ENCODE data around the gene MFSD11. TPM values are rescaled to one million over a fixed set of nuclear protein-coding genes. Genes with fewer than 3 reads are reported as not detected.
A peak's percentile ranks its signal among the peaks of the same experiment; 100 is the strongest.
"Not testable (repeated sequence)": the region's sequence is repeated elsewhere in the genome, so short reads cannot be mapped to it uniquely, and the experiment has no call there.

The MFSD11 gene
- total RNA-seq, 1 donor, result 40.5 TPM

DNA sequence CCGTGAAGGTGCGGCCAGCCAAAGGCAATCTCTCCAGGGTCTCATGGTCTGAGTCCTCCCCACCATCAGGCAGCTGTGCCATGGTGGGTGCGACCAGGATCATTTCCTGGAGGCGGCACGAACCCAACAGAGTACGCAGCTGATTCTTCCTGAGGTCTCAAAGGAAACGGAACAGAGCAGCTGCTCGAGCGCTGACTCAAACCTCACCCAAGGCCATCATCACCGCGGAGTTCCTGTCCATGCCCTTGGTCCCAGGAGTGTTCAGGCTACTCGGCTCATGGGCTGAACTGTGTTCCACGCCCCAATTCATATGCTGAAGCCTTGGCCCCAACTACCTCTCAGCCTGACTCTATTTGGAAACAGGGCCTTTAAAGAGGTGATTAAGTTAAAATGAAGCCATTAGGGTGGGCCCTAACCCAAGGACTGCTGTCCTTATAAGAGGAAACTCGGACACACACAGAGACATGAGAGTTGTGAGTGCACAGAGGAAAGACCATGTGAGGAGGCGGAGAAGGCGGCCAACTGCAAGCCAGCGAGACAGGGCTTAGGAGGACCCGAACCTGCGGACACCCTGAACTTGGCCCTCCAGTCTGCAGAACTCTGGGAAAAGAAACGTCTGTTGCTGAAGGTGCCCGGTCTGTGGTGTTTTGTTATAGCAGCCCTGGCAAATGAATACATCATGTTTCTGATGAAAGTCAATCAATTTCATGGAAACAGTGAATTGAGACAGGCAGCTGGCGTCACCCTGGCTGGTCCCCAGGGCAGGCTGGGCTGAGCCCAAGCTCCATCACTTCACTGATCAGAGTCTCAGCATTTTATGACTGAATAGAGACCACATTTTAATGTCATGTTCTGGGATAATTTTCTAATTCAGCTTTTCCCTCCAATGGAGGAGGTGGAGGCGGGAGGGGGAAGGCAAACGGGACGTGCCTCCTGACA lies 40.9 kb upstream of the MFSD11 start:
- peak overlapping the region; percentile 9 for H3K4me3 ChIP-seq (ENCODE audit: low read depth, low read length)
- peak; percentile 61 for DNase-seq (ENCODE audit: low read depth)

GRCh38 chr17:76697702-76698465 lies 40.0 kb upstream of the MFSD11 start:
- no peak for TF ChIP-seq CTCF (IDR thresholded peaks at IDR 0.05; ENCODE audit: insufficient read depth, low read length)
- DNase-seq (ENCODE audit: low read depth), result peak; percentile 79
- peak overlapping the region; percentile 9 for H3K4me3 ChIP-seq (ENCODE audit: low read depth, low read length)

More for the DNA sequence above, 40.9 kb upstream of the MFSD11 start:
- no peak for TF ChIP-seq CTCF (IDR thresholded peaks at IDR 0.05; ENCODE audit: insufficient read depth, low read length)

GRCh38 chr17:76698466-76698977 lies 39.4 kb upstream of the MFSD11 start:
- DNase-seq (ENCODE audit: low read depth); H3K4me3 ChIP-seq (ENCODE audit: low read depth, low read length): not testable (repeated sequence)

GRCh38 chr17:76700270-76700616 lies 37.7 kb upstream of the MFSD11 start:
- H3K4me3 ChIP-seq (ENCODE audit: low read depth, low read length), result peak overlapping the region; percentile 6
- TF ChIP-seq CTCF (IDR thresholded peaks at IDR 0.05; ENCODE audit: insufficient read depth, low read length), result no peak
- DNase-seq (ENCODE audit: low read depth), result peak; percentile 28

- no peak for TF ChIP-seq CTCF (IDR thresholded peaks at IDR 0.05; ENCODE audit: insufficient read depth, low read length)
- peak overlapping the region; percentile 44 for H3K4me3 ChIP-seq (ENCODE audit: low read depth, low read length)
- peak; percentile 83 for DNase-seq (ENCODE audit: low read depth)
Observed at GRCh38 chr17:76700617-76701470, 37.1 kb upstream of the MFSD11 start.

GRCh38 chr17:76701471-76701967 lies 36.4 kb upstream of the MFSD11 start:
- no peak for TF ChIP-seq CTCF (IDR thresholded peaks at IDR 0.05; ENCODE audit: insufficient read depth, low read length)
- DNase-seq (ENCODE audit: low read depth), result no peak
- H3K4me3 ChIP-seq (ENCODE audit: low read depth, low read length), result no peak overlapping the region
